ES-I3 (cell line): ENCODE measurements around the gene NRG3.
"Not testable (repeated sequence)": the region's sequence is repeated elsewhere in the genome, so short reads cannot be mapped to it uniquely, and the experiment has no call there.

Experiments used
- H3K36me3 ChIP-seq: 2 replicates; pipeline ENCODE4 v1.6.1; 2013; ENCODE audit warnings: mild to moderate bottlenecking, low read length, control low read depth, moderate library complexity; ENCODE audit not compliant: insufficient read depth
- H3K4me1 ChIP-seq: 2 replicates; pipeline ENCODE4 v1.6.1; 2013; ENCODE audit warnings: mild to moderate bottlenecking, control low read depth, low read length; ENCODE audit not compliant: insufficient read depth
- H3K9ac ChIP-seq: 2 replicates; pipeline ENCODE4 v1.6.1; 2013; ENCODE audit warnings: low read depth, mild to moderate bottlenecking, low read length, moderate library complexity
- H3K9me3 ChIP-seq: 2 replicates; pipeline ENCODE4 v1.6.1; 2013; ENCODE audit warnings: mild to moderate bottlenecking, low read length, moderate library complexity; ENCODE audit not compliant: control insufficient read depth, insufficient read depth

NRG3 gene

GRCh38 chr10:82628373-82628772 lies 753.4 kb downstream of the NRG3 start:
- H3K9me3 ChIP-seq, result no peaks in the 10 kb centered on the region
- no peaks in the 10 kb centered on the region for H3K4me1 ChIP-seq
- H3K36me3 ChIP-seq, result no peaks in the 10 kb centered on the region
- no peak overlapping the region for H3K9ac ChIP-seq

DNA sequence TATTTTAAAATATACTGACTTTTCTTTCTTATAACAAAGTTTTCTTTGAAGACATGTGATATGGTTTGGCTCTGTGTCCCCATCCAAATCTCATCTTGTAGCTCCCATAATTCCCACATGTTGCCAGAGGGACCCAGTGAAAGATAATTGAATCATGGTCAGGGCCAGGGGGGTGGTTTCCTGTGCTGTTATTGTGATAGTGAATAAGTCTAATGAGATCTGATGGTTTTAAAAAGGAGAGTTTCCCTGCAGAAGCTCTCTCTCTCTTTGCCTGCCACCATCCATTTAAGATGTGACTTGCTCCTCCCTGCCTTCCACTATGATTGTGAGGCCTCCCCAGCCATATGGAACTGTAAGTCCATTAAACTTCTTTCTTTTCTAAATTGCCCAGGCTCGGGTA lies 768.1 kb downstream of the NRG3 start:
- no peak overlapping the region for H3K9ac ChIP-seq
- no peaks in the 10 kb centered on the region for H3K9me3 ChIP-seq

GRCh38 chr10:82643601-82644000 lies 768.6 kb downstream of the NRG3 start:
- no peaks in the 10 kb centered on the region for H3K36me3 ChIP-seq
- H3K4me1 ChIP-seq, result no peaks in the 10 kb centered on the region; the same call in 1 of the 2 replicates
- no peaks in the 10 kb centered on the region for H3K9me3 ChIP-seq
- no peak overlapping the region for H3K9ac ChIP-seq

More for the DNA sequence above, 768.1 kb downstream of the NRG3 start:
- H3K4me1 ChIP-seq, result no peaks in the 10 kb centered on the region; the same call in 1 of the 2 replicates
- H3K36me3 ChIP-seq, result no peaks in the 10 kb centered on the region

GRCh38 chr10:82645221-82645620 lies 770.2 kb downstream of the NRG3 start:
- no peaks in the 10 kb centered on the region; the same call in 1 of the 2 replicates for H3K4me1 ChIP-seq
- H3K9ac ChIP-seq, result no peak overlapping the region
- no peaks in the 10 kb centered on the region for H3K36me3 ChIP-seq
- H3K9me3 ChIP-seq, result no peaks in the 10 kb centered on the region

DNA sequence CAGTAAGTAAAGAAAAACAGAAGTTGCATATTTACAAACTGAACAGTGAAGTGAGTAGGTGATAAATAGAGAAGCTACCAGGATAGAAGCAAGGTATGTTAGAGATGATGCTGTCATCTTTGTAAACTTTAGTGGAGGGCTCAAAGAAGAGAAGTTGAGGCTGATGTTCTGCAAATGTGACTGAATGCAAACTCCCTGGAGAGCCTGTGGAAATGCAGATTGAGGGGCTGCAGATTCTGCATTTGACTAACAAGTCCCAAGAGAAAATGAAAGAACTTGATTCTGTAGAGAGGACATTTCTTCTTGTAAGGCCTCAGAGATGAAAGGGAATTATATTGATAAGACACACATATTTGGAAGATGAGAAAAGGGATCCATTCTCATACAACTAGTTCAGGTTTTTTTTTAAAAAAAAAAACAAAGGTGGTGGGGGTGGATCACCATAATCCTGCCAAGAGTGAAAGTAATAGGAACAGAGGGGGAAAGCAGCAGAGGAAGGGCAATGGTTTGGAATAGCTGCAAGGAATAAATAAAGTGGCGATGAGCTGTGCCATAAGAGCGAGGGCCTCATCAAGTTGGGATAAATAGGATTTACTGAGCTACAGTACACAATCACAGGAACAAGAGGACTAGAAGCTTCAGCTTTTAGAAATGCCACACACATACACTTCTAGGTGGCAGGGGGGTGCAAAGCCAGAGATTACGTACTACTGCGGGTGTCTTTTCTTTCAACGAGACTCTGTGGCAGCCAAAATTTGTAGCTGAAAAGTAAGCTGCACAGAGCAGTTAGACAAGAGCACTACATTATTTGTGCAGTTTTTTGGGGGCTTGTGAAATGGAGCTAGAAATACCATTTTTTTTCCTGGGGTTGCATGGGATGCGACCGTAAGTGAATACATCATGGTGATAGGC lies 778.5 kb downstream of the NRG3 start:
- H3K9me3 ChIP-seq, result no peaks in the 10 kb centered on the region
- H3K9ac ChIP-seq, result no peak overlapping the region
- H3K4me1 ChIP-seq, result peaks cover 14% of the 10 kb centered on the region
- no peaks in the 10 kb centered on the region for H3K36me3 ChIP-seq

DNA sequence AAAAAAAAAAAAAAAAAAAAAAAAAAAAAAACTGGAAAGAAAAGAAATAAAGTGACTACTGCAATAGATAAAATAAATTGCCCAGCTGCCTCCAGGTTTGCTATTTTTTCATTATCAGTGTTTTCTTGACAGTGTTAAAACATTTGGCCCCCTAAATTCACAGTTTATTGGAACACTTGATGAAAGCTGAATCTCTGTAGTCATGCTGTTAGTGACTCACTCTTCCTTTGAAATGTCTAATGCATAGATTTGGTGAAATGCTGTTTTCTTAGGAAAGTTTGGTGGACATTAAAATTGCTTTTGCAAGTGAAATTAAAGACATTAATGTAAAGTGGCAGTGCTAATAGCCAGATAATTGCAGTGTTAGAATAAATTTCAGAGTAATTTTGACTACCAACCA lies 785.2 kb downstream of the NRG3 start:
- Histone ChIP-seq H3K9me3 (no peaks in the 10 kb centered on the region), H3K9ac (no peak overlapping the region), H3K36me3 (no peaks in the 10 kb centered on the region), H3K4me1 (peaks cover 13% of the 10 kb centered on the region; the same call in 1 of the 2 replicates)

DNA sequence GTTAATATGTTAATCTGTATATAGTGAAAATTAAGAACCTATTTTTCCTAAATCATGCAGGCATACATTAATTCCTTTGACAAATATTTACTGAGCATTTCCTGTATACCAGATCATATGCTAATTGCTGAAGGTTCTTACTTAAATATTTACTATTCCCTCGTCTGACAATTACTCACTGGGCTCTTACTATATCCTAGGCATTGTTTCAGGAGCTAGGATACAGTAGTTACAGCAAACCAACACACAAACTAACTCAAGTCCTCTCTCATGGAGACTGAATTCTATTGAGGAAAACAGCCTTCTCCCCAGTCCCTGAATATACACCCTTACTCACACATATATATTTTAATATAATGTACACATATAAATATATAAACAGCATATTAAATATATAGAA lies 786.0 kb downstream of the NRG3 start:
- H3K9ac ChIP-seq, result no peak overlapping the region
- peaks cover 13% of the 10 kb centered on the region; the same call in 1 of the 2 replicates for H3K4me1 ChIP-seq
- H3K36me3 ChIP-seq, result no peaks in the 10 kb centered on the region
- H3K9me3 ChIP-seq, result no peaks in the 10 kb centered on the region

- Histone ChIP-seq H3K36me3 (no peaks in the 10 kb centered on the region), H3K4me1 (peaks cover 13% of the 10 kb centered on the region; the same call in 1 of the 2 replicates), H3K9ac (no peak overlapping the region), H3K9me3 (no peaks in the 10 kb centered on the region)
Measured at GRCh38 chr10:82661701-82662100, 786.7 kb downstream of the NRG3 start.

DNA sequence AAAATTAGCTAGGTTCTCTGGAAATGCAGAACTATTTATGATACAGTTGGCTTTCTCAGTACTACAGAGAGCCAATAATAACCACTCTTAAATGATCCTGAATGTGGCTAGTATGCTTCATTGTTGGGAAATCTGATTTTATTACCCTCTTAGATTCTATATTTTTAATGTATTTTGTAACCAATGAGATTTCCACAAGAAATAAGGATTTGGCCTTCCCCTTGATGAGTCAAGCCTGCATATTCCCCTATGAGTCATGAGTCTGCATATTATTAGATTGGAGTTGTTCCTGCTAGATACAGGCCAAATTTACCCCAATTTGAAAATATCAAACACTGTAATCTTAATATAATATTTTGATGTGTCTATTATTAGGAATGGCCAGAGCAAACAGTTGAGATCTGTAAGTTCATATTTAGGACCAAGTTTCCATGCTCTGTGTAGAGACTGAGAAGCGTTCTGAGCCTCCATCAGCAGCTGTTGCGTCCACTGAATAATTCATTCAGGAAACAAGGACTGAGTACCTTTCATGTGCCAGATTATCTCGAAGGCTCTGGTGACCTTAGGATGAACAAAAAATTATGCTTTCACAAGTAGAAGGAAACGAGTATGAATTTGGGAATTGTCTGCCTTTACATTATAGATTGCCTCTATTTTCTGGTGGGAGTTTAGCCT lies 793.4 kb downstream of the NRG3 start:
- Histone ChIP-seq H3K9ac (no peak overlapping the region), H3K9me3 (no peaks in the 10 kb centered on the region), H3K4me1 (no peaks in the 10 kb centered on the region), H3K36me3 (no peaks in the 10 kb centered on the region)

GRCh38 chr10:82674036-82674435 lies 799.0 kb downstream of the NRG3 start:
- no peaks in the 10 kb centered on the region for H3K9me3 ChIP-seq
- no peak overlapping the region for H3K9ac ChIP-seq
- H3K36me3 ChIP-seq, result no peaks in the 10 kb centered on the region; the same call in 1 of the 2 replicates
- H3K4me1 ChIP-seq, result no peaks in the 10 kb centered on the region

GRCh38 chr10:82677932-82678331 lies 802.9 kb downstream of the NRG3 start:
- H3K9ac ChIP-seq, H3K4me1 ChIP-seq, H3K9me3 ChIP-seq, H3K36me3 ChIP-seq: not testable (repeated sequence)

DNA sequence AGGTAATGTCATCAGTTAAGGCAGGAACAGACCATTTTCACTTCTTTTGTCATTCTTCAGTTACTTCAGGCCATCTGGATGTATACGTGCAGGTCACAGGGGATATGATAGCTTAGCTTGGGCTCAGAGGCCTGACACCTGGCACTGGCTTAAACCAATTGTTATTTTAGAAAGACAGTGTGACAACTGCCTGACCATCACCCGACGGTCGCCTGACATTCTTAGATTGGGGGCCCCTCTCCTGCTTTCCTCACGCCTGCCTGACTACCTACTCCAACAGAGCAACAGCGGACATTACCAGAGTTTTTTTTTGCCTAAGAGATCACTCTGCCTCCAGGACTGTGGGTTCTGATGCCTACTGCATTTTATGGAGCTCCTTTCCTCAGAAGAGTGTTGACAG lies 803.5 kb downstream of the NRG3 start:
- H3K9ac ChIP-seq, H3K9me3 ChIP-seq, H3K4me1 ChIP-seq: not testable (repeated sequence)

GRCh38 chr10:82680608-82681007 lies 805.6 kb downstream of the NRG3 start:
- no peaks in the 10 kb centered on the region for H3K9me3 ChIP-seq
- H3K9ac ChIP-seq, result no peak overlapping the region
- H3K36me3 ChIP-seq, result no peaks in the 10 kb centered on the region; the same call in 1 of the 2 replicates
- no peaks in the 10 kb centered on the region for H3K4me1 ChIP-seq

More for the DNA sequence above, 803.5 kb downstream of the NRG3 start:
- not testable (repeated sequence) for H3K36me3 ChIP-seq

- no peaks in the 10 kb centered on the region for H3K4me1 ChIP-seq
- H3K9ac ChIP-seq, result no peak overlapping the region
- no peaks in the 10 kb centered on the region for H3K9me3 ChIP-seq
- H3K36me3 ChIP-seq, result no peaks in the 10 kb centered on the region
Measured at GRCh38 chr10:82683945-82684344, 809.0 kb downstream of the NRG3 start.

- H3K36me3 ChIP-seq, result no peaks in the 10 kb centered on the region
- no peaks in the 10 kb centered on the region for H3K4me1 ChIP-seq
- H3K9me3 ChIP-seq, result no peaks in the 10 kb centered on the region
- H3K9ac ChIP-seq, result no peak overlapping the region
Measured at GRCh38 chr10:82685087-82685486, 810.1 kb downstream of the NRG3 start.
